Erythroblast (primary cell): ENCODE measurements around the gene RASD2.

Experiments used
- GATA1 ChIP-seq: IDR thresholded peaks from 2 replicates; pipeline ENCODE4 v1.6.1; 2011; ENCODE audit warnings: low read depth, mild to moderate bottlenecking, control low read depth, low read length, moderate library complexity
- POLR2A ChIP-seq: IDR thresholded peaks from 2 replicates; pipeline ENCODE4 v1.6.1; 2011; ENCODE audit warnings: mild to moderate bottlenecking, low read length

GRCh38 chr22:35540595-35541253 is at the start of gene RASD2:
- no peak for TF ChIP-seq POLR2A
- no peak for TF ChIP-seq GATA1
